HG03442 (cell line): ENCODE measurements around the gene FOXD1.
A peak's percentile ranks its signal among the peaks of the same experiment; 100 is the strongest.
"Not testable (repeated sequence)": the region's sequence is repeated elsewhere in the genome, so short reads cannot be mapped to it uniquely, and the experiment has no call there.

Experiments
- ATAC-seq: cut with Tn5 transposase; IDR thresholded peaks from one replicate; pipeline ENCODE4 v1.9.1; 2021; ENCODE audit warnings: mild to moderate bottlenecking, moderate library complexity; ENCODE audit not compliant: unreplicated experiment

The FOXD1 gene

GRCh38 chr5:73448463-73449136 lies at the start of gene FOXD1:
TSS of gene FOXD1 (minus strand) at chr5:73448777. CDS start at chr5:73448362, 415 bp downstream.
- ATAC-seq, result peak; percentile 49

GRCh38 chr5:73497497-73498056 lies 49.0 kb upstream of the FOXD1 start:
- no peak for ATAC-seq

GRCh38 chr5:73496984-73497457 lies 48.4 kb upstream of the FOXD1 start:
- ATAC-seq, result no peak

GRCh38 chr5:73495772-73496335 lies 47.3 kb upstream of the FOXD1 start:
- no peak for ATAC-seq

- no peak for ATAC-seq
Observed at GRCh38 chr5:73494721-73495120, 46.1 kb upstream of the FOXD1 start.

- no peak for ATAC-seq
Observed at GRCh38 chr5:73493421-73493820, 44.8 kb upstream of the FOXD1 start.

GRCh38 chr5:73491155-73491554 lies 42.6 kb upstream of the FOXD1 start:
- ATAC-seq, result no peak

GRCh38 chr5:73490088-73490487 lies 41.5 kb upstream of the FOXD1 start:
- no peak for ATAC-seq

- no peak for ATAC-seq
Observed at GRCh38 chr5:73488806-73489205, 40.2 kb upstream of the FOXD1 start.

GRCh38 chr5:73487815-73488214 lies 39.2 kb upstream of the FOXD1 start:
- no peak for ATAC-seq

GRCh38 chr5:73487257-73487656 lies 38.7 kb upstream of the FOXD1 start:
- not testable (repeated sequence) for ATAC-seq

GRCh38 chr5:73486119-73486899 lies 37.7 kb upstream of the FOXD1 start:
- no peak for ATAC-seq

GRCh38 chr5:73485715-73486114 lies 37.1 kb upstream of the FOXD1 start:
- no peak for ATAC-seq

GRCh38 chr5:73484511-73484910 lies 35.9 kb upstream of the FOXD1 start:
- ATAC-seq, result no peak

GRCh38 chr5:73483676-73484075 lies 35.1 kb upstream of the FOXD1 start:
- no peak for ATAC-seq

- no peak for ATAC-seq
Observed at GRCh38 chr5:73482383-73483136, 34.0 kb upstream of the FOXD1 start.

GRCh38 chr5:73480500-73480899 lies 31.9 kb upstream of the FOXD1 start:
- no peak for ATAC-seq

- no peak for ATAC-seq
Observed at GRCh38 chr5:73472116-73472515, 23.5 kb upstream of the FOXD1 start.

GRCh38 chr5:73471654-73472053 lies 23.1 kb upstream of the FOXD1 start:
- ATAC-seq, result no peak

- ATAC-seq, result no peak
Observed at GRCh38 chr5:73469878-73470277, 21.3 kb upstream of the FOXD1 start.

GRCh38 chr5:73468638-73469037 lies 20.1 kb upstream of the FOXD1 start:
- ATAC-seq, result not testable (repeated sequence)
